Vagina (tissue), 2 donors: ENCODE data around the gene CDK19.

Experiments used
- CTCF ChIP-seq, 3 experiments: fragments of 450-650 bp in 2 of 3; fragments of 200-600 bp in 1 of 3; sonication (generic) in 1 of 3; IDR thresholded peaks; one replicate each; pipeline ENCODE4 v1.5.1; 2017 to 2019; ENCODE audit warnings: antibody characterized with exemption in 3 of 3, mild to moderate bottlenecking in 2 of 3, moderate library complexity in 2 of 3
- POLR2A ChIP-seq, 2 donors: fragments of 450-650 bp; IDR thresholded peaks; one replicate each; pipeline ENCODE4 v1.6.1; 2017; ENCODE audit warnings: antibody characterized with exemption in 2 of 2, mild to moderate bottlenecking in 2 of 2, moderate library complexity in 2 of 2

GRCh38 chr6:110574817-110575216 lies 240.5 kb downstream of the CDK19 start:
- no peak for TF ChIP-seq CTCF (IDR thresholded peaks at IDR 0.05)
- TF ChIP-seq POLR2A (IDR thresholded peaks at IDR 0.05): no peak
